Measurements from ENCODE around the gene UNC13A.

DNA sequence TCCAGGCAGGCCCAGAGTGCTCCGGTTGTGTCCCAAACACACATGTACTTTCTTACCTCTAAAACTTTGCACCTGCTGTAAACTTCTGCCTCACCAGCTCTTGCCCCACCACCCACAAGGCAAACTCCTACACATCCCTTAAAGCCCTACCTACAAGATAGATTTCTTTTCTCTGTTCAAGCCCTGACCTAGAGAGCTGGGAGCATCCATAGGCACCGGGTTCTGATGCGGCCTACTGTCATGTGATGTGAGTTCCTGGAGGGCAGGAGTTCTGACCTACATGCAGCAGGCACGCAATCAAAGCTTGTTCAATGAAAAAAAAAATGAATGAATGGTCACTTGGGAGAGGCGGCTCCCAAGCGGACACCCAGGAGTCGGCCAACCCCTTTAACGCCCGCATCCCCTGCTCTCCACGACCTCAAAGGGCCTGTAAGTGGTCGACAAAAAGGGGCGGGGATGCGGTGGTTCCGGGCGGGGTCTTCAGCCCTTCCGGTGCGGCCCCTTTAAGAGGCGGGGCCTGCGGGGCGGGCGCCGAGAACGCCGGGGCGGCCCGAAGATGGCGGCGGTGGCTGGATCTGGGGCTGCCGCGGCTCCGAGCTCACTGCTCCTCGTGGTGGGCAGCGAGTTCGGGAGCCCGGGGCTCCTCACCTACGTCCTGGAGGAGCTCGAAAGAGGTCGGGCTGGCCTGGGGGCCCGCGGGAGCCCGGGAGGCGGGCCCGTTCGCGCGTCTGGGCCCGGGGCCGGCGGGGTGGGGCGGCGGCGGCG, 31.0 kb upstream of the UNC13A start, which contains the start of gene MAP1S:
- TF ChIP-seq, protein P1, sequence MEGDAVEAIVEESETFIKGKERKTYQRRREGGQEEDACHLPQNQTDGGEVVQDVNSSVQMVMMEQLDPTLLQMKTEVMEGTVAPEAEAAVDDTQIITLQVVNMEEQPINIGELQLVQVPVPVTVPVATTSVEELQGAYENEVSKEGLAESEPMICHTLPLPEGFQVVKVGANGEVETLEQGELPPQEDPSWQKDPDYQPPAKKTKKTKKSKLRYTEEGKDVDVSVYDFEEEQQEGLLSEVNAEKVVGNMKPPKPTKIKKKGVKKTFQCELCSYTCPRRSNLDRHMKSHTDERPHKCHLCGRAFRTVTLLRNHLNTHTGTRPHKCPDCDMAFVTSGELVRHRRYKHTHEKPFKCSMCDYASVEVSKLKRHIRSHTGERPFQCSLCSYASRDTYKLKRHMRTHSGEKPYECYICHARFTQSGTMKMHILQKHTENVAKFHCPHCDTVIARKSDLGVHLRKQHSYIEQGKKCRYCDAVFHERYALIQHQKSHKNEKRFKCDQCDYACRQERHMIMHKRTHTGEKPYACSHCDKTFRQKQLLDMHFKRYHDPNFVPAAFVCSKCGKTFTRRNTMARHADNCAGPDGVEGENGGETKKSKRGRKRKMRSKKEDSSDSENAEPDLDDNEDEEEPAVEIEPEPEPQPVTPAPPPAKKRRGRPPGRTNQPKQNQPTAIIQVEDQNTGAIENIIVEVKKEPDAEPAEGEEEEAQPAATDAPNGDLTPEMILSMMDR (IDR thresholded peaks at IDR 0.05), result no peak
- peak; percentile 69 for TF ChIP-seq POLR2AphosphoS5 (IDR thresholded peaks at IDR 0.05)
- peak; percentile 71 for TF ChIP-seq POLR2A (IDR thresholded peaks at IDR 0.05)

Measured in prostate gland (tissue), 2 donors.